HG03558 (cell line): ENCODE measurements around the gene LARGE1.

Experiments used
- ATAC-seq: cut with Tn5 transposase; IDR thresholded peaks from one replicate; pipeline ENCODE4 v1.9.1; 2021; ENCODE audit warnings: moderate number of reproducible peaks; ENCODE audit not compliant: unreplicated experiment; ENCODE audit errors: extremely low read depth

Gene LARGE1

GRCh38 chr22:33746501-33746928 is 173.8 kb downstream of the LARGE1 start:
- ATAC-seq: no peak

- no peak for ATAC-seq
Observed at GRCh38 chr22:33745501-33745900, 174.8 kb downstream of the LARGE1 start.

- no peak for ATAC-seq
Observed at GRCh38 chr22:33743756-33744155, 176.5 kb downstream of the LARGE1 start.

GRCh38 chr22:33741025-33741424 is 179.3 kb downstream of the LARGE1 start:
- no peak for ATAC-seq

GRCh38 chr22:33739516-33739915 is 180.8 kb downstream of the LARGE1 start:
- no peak for ATAC-seq

GRCh38 chr22:33737662-33738061 is 182.6 kb downstream of the LARGE1 start:
- no peak for ATAC-seq

- ATAC-seq: no peak
Observed at GRCh38 chr22:33735978-33736377, 184.3 kb downstream of the LARGE1 start.

- ATAC-seq: no peak
Observed at GRCh38 chr22:33728847-33729246, 191.4 kb downstream of the LARGE1 start.

- ATAC-seq: no peak
Observed at GRCh38 chr22:33726294-33726734, 194.0 kb downstream of the LARGE1 start.

GRCh38 chr22:33723915-33724314 is 196.4 kb downstream of the LARGE1 start:
- no peak for ATAC-seq

- no peak for ATAC-seq
Observed at GRCh38 chr22:33722816-33723215, 197.5 kb downstream of the LARGE1 start.

GRCh38 chr22:33720166-33720878 is 200.0 kb downstream of the LARGE1 start:
- no peak for ATAC-seq

- ATAC-seq: no peak
Observed at GRCh38 chr22:33717694-33718396, 202.4 kb downstream of the LARGE1 start.

GRCh38 chr22:33715237-33715985 is 204.9 kb downstream of the LARGE1 start:
- ATAC-seq: no peak

GRCh38 chr22:33710326-33710725 is 209.9 kb downstream of the LARGE1 start:
- no peak for ATAC-seq

GRCh38 chr22:33707581-33707980 is 212.7 kb downstream of the LARGE1 start:
- no peak for ATAC-seq

GRCh38 chr22:33706100-33706499 is 214.2 kb downstream of the LARGE1 start:
- no peak for ATAC-seq

- ATAC-seq: no peak
Observed at GRCh38 chr22:33699176-33699575, 221.1 kb downstream of the LARGE1 start.

- no peak for ATAC-seq
Observed at GRCh38 chr22:33697640-33698039, 222.6 kb downstream of the LARGE1 start.

GRCh38 chr22:33691057-33691630 is 229.1 kb downstream of the LARGE1 start:
- ATAC-seq: no peak

GRCh38 chr22:33688903-33689302 is 231.4 kb downstream of the LARGE1 start:
- ATAC-seq: no peak
